Mucosa of gallbladder (tissue), 1 donor: ENCODE data around the gene TAPBP. TPM values are rescaled to one million over a fixed set of nuclear protein-coding genes. Genes with fewer than 3 reads are reported as not detected.
"Not testable (repeated sequence)": the region's sequence is repeated elsewhere in the genome, so short reads cannot be mapped to it uniquely, and the experiment has no call there.

Source experiments
- DNase-seq: peaks from one replicate; pipeline ENCODE4 v3.0.0-alpha.2; 2020; ENCODE audit warnings: low spot score
- total RNA-seq: library from RNA; stranded (reverse); gene quantifications from one replicate; pipeline ENCODE4 v1.2.1, GENCODE V29; 2021
- donor health status: DM: no; HTN: no; CAD: no.

TAPBP gene
- total RNA-seq, 1 donor from 2014 or later: 200 TPM

DNA sequence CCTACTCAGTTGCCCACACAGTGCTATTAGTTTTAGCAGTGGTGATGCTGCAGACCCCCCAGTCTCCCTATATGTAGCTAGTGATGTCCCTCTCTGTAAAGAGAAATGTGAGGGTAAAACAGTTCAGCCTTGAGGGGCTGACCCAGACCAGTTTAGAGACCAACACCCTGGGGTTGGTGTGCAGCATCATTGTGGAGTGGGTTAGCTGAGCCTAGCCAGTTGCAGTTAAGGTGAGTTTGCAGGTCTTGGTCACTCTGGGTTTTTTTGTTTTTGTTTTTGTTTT lies 37.4 kb downstream of the TAPBP start:
- no peak for DNase-seq

DNA sequence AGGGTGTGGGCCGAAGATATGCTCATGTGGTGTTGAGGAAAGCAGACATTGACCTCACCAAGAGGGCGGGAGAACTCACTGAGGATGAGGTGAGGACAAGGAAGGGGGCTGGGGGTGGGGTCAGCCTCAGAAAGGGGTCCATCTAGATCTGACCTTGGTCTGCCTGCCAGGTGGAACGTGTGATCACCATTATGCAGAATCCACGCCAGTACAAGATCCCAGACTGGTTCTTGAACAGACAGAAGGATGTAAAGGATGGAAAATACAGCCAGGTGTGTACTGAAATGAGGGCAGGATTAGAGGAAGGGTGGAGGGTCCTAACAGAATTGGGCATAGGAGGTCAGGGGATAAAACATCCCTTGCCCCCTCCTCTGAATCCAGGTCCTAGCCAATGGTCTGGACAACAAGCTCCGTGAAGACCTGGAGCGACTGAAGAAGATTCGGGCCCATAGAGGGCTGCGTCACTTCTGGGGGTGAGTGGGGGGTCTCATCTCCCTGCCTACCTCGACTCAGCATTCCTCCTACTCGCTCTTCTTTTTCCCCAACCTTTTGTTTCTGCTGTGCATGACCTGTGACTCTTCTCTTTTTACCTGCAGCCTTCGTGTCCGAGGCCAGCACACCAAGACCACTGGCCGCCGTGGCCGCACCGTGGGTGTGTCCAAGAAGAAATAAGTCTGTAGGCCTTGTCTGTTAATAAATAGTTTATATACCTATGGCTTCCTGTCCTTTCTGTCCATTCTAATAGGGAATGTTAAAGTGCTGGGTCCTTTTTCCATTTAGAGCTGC lies 37.9 kb downstream of the TAPBP start:
- DNase-seq: not testable (repeated sequence)

DNA sequence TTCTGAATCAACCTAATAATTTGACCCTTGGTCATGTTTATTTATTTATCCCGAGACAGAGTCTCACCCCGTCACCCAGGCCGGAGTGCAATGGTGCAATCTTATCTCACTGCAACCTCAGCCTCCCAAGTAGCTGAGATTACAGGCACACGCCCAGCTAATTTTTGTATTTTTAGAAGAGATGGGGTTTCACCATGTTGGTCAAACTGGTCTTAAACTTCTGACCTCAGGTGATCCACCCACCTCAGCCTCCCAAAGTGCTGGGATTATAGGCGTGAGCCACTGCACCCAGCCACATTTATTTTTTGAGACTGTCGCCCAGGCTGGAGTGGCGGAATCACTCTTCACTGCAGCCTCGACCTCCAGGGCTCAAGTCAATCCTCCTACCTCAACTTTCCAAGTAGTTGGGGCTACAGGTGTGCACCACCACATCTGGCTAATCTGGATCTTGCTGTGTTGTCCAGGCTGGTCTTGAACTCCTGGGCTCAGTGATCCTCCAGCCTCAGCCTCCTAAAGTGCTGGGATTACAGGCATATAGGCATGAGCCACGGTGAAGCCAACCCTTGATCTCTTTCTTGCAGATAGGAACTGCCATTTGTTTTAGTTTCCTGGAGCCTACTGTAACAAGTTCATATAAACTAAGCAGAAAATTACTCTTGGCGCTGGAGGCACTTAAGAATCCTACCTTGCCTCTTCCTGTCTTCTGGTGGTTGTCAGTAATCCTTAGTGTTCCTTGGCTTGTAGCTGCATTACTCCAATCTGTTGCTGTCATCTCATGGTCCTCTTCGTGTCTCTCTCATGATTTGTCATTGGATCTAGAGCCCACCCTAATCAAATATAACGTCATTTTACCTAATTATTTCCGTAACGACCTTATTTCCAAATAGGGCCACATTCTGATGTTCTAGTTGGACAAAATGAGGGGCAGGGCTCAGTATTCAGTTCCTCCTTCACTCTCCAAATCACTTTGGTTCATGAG lies 39.7 kb downstream of the TAPBP start:
- no peak for DNase-seq

DNA sequence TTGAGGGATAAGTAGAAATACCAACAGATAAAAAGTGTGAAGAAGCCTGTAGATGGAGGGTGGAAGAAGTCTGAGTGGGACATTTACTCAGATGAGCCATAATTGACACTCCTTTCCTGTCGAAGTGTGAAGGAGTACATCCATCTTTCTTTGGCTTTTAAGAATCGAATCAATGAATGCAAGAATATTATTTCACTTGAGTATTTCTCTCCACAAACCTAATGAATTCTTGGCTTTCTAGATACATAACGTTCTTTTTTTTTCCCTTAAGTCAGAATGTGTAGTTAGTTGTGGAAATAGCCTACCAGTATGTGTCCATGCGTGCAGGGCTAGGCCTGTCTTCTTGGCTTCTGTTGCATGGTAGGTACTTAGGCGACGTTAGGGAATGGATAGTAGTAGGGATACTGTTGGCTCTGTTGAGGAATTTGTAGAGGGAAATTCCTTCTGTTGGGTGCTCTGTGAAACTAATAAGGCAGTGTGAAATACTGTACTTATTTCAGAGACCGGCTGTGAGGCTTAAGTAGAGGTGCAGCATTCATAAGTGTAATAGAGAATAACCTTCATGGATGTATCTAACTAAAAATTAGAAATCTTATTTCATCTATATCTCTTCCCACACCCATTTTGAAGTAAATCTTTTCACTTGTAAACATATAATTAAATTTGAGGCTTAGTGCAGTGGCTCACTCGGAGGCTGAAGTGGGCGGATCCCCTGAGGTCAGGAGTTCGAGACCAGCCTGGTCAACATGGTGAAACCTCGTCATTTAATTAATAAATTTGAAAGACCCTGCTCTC lies 40.6 kb downstream of the TAPBP start:
- no peak for DNase-seq

DNA sequence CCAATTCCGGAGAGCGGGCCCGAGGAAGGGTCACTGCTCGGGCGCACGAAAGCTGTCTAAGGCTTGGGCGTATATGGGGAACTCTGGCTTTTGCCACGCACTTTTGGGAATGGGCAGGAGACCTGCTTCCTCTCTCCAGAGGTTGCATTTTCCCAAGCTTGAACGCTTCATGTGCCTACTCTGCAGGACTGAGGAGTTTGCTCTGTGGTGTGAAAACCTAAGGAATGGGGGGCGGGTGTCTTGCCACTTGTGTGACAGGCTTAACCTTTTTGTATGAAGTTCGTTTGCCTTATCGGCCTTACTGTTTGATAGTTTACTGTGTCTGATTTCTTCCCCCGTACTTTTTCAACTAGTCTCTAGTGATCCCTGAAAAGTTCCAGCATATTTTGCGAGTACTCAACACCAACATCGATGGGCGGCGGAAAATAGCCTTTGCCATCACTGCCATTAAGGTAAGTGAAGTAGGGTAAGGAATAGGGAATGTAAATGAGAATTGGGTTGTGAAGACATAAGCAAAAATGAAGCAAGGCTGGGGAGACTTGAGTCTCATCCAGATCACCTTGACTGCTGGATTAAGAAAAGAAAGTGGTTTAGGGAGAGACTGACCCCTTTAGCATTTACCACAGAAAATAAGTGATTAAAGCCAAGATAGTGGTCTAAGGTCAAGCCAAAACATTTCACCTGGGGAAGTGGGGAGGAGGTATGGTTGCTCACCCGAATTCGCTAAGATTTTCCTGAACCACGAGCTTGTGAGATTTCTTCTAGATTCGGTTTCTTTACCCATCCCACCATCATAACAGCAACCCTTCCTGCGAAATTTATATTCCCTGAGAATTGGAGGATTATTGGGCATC lies 41.4 kb downstream of the TAPBP start:
- no peak for DNase-seq

DNA sequence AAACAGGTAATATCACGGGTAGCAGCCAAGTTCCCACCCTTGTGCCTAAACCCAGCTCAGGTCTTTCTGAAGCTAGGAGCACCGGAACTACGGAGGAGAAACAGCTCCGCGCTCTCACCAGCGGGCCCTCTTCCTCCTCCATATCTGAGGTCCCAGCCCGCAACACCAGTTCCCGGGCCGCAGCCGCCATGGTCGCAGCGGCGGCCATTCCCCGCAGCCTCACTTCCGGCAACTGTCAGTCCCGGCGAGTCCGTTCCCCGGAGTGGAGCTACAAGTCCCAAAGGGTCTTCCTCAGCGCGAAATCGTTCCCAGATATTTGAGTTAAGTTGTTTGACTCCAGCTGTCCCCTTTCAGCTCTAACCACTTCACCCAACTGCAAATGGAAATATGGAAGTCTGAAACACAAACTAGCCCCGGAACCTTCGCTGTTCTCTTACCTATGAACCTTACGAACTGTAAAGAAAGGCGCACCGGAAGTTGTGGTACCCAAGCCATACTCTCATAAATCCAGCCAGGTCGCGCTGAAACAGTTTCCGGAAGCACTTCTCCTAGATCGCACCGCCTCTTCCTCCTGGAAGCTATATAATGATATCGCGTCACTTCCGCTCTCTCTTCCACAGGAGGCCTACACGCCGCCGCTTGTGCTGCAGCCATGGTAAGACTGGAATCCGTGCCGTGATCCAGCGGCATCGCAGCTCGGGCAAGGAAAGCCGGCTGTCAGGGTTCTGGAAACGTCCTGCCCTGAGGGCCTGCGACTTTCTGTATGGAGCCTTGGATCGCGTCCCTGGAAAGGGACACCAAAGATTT lies 42.2 kb downstream of the TAPBP start, which contains the start of the genes RPS18 and VPS52:
Gene RPS18, plus strand, starts transcription at position 608 of the 807 bp plus-strand sequence. Its CDS starts 45 bp downstream, at position 653.
Gene VPS52, minus strand, starts transcription at position 409 of the 807 bp plus-strand sequence. Its CDS starts 201 bp downstream, at position 208.
- DNase-seq: peak; percentile 98

DNA sequence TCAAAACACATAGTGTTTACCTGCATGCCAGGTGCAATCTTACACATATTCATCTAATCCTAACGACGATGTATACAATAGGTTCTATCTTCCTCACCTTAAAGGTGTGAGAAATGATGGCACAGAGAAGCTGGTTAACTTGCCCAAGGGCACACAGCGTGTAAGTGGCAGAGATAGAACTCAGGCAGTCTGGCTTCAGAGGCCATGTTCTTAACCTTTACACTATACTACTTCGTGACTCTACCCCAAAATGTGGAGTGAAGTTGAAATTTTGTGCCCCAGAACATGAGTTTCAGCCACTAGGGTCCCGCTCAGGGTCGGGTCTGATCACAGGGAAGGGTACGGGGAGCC lies 42.8 kb downstream of the TAPBP start:
- no peak for DNase-seq

DNA sequence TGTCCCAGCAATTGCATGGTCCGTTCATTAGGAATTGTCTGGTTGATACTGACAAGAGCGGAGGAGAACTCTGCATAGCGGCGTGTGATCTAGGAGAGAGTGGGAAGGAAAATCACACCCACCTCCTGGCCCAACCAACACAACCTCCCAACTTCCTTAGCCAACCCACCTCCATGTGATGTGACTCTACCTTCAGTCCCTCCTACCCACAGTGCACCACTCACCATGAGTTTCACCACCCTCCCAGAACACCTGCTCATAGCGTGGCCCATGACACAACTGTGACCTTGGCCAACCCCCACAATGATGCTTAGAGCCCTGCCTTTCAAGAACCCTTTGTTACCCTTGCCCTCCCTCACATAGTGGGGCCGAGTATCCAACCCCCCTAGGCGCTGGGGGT lies 49.9 kb downstream of the TAPBP start:
- DNase-seq: no peak

- not testable (repeated sequence) for DNase-seq
These were observed 51.4 kb downstream of the TAPBP start for GRCh38 chr6:33262490-33262889.

DNA sequence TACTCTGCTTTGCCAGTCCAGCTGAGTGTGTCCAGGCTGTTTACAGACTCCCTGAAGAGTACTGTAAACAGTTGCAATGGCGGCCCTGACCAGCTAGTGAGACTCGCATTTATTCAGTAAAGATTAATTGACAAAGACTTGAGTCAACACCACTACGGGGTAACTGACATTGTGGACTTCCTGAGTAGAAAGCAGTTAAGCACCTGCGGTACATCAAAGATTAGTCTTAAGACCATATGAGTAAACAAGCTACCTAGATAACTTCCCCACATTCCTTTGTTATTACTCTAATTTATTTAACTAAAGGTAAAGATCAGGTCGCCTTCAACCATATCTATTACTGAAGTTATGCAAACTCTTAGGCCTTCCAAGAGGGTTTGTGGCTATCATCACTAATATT lies 54.8 kb downstream of the TAPBP start:
- no peak for DNase-seq

GRCh38 chr6:33254591-33254990 lies 59.3 kb downstream of the TAPBP start:
- no peak for DNase-seq

DNA sequence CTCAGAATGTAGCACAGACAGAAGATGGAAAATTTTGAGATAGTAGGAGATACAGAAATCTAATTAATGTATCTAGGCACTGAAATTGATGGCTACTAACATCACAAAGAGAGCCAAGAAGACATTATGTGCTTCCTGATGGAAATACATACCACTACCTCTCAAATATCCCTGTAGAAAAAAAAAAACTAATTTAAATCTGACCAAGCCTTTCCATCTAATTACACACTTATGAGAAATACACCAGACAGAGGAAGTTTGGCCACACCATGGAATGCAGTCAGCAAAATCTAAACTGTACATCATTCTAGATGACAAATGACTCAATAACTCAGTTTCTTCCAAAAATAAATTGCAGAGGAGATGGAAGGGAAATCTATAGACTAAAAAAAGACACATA lies 61.1 kb downstream of the TAPBP start:
- no peak for DNase-seq

GRCh38 chr6:33251395-33252012 lies 62.4 kb downstream of the TAPBP start:
- DNase-seq: no peak

DNA sequence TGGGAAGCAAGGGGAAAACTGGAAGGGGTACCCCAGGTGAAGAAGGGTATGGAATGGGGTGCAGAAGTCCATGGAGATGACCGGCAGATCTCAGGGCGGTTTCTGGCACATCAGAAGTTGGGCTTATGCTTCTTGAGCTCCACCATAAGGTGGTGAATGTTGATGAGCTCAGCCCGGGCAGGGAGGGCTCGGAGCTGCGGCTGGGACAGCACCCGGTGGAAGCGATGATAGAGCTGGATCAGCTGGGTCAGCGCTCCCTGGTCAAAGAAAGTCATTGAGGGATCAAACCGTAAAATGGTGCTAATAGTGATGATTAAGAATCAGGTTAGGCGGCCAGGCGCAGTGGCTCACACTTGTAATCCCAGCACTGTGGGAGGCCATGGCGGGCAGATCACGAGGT lies 63.1 kb downstream of the TAPBP start:
- DNase-seq: no peak

- no peak for DNase-seq
These were observed 63.9 kb downstream of the TAPBP start for GRCh38 chr6:33249732-33250630.
